ENCODE measurements around the gene CCDC92.

The CCDC92 gene

GRCh38 chr12:123907726-123908476, 64.7 kb downstream of the CCDC92 start:
- no peak for TF ChIP-seq CTCF (conservative IDR thresholded peaks at IDR 0.05)
- H3K27ac ChIP-seq, result no peak overlapping the region

DNA sequence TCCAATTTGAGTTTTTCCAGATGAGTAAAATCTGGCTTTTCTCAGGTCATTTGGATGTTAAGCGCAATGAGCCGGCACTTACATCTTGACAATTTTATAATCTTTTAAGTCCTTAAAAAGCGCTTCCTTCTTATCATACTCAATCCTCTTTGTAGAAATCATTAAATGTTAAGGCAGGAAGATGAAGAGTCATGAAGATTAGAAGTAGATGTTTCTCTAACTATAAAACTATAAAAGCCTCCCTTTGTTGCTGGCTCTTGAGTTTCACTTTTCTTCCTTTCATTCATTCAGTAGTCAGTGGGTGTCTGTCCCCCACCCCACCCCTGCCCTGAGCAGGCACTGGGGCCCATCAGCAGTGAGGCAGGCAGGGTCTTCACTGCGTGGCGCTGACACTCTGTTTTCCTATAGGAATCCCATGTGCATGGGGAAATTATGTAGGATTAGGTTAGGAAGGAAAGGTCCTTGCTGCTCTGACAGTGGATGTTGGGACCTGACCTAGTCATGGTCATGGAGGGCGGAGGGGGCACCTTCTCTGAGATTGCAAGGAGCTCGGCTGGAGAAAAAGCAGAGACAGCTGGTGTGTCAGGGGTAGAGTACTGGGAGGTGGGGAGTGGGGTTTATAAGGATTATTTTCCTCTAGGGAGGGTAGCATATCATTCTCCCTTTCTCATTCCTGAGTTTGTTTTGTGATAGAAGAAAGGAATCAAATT, 65.8 kb downstream of the CCDC92 start:
- no peak overlapping the region for H3K27ac ChIP-seq

DNA sequence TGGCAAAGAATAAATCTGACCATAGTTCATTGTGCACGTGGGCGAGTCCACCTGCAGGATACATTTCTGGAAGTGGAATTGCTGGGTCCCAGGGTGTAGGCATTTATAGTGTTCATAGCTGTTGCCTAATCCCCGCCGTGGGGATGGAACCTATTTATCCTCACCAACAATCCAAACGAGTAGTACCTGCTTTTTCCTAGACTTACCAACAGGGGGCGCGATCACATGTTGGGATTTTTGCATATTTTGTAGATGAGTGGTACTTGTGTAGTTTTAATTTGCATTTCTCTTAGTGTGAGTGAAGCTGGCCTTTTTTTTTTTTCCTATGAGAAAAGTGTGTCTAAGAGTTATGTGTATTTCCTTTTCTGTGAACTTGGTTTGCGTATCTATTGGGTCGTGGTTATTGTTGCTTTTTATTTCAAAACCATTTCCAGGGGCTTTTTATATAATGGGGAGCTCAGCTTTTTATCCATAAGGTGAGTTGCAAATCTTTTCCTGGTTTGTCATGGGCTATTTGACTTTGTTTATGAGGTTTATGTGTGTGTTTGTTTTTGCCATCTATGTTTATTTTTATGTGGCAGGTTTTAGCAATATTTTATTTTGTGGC, 67.2 kb downstream of the CCDC92 start:
- peak; percentile 80 for TF ChIP-seq CTCF (conservative IDR thresholded peaks at IDR 0.05)
- H3K27ac ChIP-seq, result no peak overlapping the region

More for the DNA sequence above, 65.8 kb downstream of the CCDC92 start:
- no peak for TF ChIP-seq CTCF (conservative IDR thresholded peaks at IDR 0.05)

DNA sequence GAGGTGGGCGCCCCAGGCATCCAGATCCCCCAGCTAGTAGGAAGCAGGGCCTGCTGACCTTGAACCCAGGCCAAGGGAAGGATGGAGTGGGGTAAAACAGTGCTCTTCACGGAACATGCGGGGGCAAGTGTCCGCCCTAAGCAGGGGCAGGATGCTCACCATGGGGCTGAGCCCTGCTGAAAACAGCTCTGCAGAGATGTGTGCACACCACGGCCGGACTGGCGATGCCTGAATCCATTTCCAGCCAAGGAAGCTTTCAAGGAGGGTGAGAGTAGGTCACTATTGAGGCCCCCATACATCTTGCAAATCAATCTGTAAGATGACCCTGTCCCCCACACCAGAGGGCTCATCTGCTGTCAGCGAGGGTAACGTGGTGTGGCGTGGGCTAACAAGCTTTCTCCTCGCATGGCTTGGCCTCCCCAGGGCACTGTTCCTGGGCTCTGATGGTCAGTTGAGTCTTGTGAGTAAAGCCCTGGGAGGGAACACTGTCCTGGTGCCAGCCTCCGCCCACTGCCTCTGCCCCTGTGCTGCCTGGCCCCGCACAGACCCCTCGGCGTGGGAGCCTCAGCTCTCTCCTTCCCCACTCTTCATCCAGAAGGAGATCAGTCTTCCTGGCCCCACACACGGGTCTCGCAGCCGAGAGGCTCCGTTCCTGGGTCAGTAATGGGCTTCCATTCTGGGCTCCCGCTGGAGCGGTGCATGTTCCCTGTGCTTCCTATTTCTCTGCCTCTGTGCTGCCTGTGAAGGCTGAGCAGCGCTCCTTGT, 69.1 kb downstream of the CCDC92 start:
- no peak overlapping the region for H3K27ac ChIP-seq
- no peak for TF ChIP-seq CTCF (conservative IDR thresholded peaks at IDR 0.05)

GRCh38 chr12:123902821-123903220, 69.8 kb downstream of the CCDC92 start:
- H3K27ac ChIP-seq, result no peak overlapping the region
- no peak for TF ChIP-seq CTCF (conservative IDR thresholded peaks at IDR 0.05)

- no peak for TF ChIP-seq CTCF (conservative IDR thresholded peaks at IDR 0.05)
- H3K27ac ChIP-seq, result no peak overlapping the region
Measured at GRCh38 chr12:123900871-123901376, 71.7 kb downstream of the CCDC92 start.
